T-helper 9 cell (primary cell): Measurements from ENCODE around the gene FNDC3B.

Experiments
- DNase-seq: peaks from one replicate; pipeline ENCODE4 v3.0.0-alpha.2; 2020

FNDC3B gene

DNA sequence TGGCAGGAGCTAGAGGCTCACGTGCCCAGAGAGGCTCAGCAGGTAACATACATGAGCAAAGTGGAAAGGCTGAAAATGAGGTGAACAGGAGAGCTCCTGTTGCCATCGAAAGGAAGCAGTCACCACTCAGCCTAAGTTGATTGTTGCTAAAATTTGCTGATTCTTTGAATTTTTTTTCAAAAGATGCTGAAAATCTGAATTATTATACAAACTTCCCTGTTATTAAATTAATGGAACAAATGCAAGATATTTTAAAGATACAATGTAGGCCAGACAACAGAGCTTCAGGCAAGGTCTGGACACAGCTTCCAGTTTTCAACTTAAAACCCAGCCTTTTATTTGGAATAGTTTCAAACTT, 257.6 kb downstream of the FNDC3B start:
- no peak for DNase-seq

DNA sequence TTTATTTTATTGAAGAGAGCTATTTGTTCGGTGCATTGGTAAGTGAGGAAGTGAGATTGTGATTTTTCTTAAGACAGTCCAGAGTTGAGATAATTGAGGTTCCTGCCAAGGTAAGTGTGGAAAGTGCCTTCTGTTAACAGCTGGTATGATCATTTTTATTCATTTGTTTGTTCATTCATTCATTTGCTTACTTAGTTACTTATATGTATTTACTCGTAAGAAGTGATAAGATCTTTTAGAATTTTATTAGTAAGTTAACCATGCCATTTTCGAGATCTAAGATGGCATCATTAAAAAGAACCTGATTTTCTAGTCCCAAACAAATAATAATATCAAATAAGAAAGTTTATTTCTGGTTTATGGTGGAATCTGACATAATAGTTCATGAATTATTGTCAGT, 258.9 kb downstream of the FNDC3B start:
- DNase-seq, result no peak

DNA sequence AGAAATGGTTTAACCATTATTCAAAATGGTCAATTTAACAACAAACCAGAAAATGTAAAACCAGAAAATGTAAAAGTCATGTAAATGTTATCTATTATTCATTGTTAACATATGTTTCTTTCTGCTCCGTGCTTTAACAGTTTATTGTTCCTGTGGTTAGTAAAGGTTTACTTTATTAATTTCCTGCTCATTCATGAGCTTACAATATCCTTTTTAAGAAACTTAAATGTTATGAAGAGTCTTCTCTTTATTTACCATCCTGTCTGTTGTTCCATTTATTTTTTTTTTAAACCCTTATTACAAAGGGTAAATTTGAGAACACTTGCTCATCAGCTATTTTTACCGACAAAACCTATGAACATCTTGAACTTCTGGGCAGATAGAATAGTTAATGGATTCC, 260.8 kb downstream of the FNDC3B start:
- no peak for DNase-seq

DNA sequence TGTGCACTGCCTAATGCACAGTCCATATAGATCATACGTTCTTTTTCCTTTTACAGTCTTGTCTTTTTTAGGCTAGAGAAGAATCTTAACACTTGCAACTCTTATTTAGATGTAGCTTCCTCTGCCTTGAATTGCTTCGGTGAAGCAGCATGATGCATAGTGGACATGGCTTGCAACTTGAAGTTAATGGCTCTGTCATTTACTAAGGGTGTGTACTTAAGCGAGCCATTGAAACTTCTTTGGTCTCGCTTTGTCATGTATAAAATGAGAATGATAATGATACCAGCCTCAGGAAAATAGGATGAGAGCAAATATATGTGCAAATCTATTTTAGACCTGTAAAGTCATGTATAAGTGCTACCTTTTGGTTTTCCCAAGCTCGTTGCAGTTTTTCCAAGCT, 261.5 kb downstream of the FNDC3B start:
- no peak for DNase-seq

DNA sequence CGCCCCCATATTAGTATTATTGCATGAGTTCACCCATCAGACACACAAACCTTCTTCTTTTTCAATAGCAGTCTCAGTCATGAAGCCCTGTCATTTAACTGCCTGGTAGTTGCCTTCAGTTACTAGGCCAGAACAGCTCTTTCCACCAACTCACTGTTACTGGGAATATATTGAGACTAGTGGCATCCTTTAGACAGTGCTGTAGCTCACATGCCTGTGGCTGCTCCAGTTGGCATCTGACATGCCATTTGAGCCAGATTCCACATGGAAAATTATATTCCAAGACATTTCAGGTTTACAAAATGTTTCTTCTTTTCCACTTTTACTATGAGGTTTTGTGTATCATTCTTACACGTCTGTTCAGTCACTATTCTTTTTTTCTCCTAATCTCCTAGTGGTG, 262.8 kb downstream of the FNDC3B start:
- DNase-seq, result no peak

DNA sequence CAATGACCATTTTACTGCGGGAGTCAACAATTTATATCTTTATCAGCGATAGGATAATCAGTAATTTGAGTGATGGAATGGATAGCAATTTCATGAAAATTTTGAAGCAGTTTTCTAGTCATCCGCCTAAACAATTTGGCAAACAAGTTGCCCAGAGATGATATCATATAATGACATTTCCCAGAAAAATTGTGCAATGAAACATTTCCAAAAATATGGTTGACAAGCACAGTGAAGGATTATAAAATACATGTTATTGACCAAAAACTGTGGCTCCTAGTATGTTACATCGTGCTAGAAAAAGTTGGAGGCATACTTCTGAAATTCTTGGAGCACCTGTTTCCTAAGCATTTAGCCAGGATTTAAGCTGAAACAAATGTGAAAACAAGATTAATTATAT, 263.8 kb downstream of the FNDC3B start:
- no peak for DNase-seq

DNA sequence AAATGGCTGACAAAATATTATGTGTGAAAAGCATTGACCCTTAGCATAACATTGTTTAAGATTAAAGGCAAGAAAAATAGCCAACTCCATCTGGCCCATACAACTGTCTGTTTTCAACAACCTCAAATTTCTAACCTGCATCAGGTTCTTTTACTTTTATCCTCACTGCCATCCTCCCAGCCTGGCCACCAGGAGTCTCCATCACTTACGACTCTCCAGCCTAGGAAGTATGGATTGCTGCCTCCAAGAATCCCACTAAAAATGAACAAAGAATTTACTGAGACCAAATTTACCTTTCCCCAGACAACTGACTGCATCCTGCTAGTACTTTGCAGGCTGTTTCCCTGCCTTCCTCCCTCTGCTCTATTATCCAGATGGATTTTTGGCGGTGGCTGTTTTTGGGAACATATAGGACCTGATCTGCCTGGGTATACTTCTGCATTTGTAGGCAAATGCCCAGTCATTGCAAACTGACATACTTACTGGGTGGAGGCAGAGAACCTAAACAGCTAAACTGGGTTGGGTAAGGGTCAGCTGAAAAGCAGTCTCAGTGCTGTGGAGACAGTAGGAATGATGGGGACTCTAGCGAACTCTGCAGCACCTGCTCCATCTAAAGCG, 264.7 kb downstream of the FNDC3B start:
- no peak for DNase-seq

DNA sequence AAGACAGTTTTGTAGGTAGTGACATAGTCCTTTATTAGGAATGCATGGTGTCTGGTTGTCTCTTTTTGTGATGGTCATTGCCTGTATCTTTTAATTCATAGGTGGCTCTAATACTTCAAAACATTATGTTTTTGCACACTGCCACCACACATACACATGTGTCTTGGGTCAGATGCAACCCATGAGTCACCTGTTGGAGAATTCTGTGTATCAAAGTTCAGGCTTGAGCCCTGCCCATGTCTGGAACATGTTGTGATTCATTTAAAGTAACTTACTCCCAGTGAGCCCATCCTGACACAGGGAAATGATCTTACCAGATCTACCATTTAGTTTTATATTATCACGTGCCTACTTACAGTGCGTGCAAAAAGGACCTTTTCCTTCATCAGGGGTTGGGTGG, 266.2 kb downstream of the FNDC3B start:
- DNase-seq, result no peak

DNA sequence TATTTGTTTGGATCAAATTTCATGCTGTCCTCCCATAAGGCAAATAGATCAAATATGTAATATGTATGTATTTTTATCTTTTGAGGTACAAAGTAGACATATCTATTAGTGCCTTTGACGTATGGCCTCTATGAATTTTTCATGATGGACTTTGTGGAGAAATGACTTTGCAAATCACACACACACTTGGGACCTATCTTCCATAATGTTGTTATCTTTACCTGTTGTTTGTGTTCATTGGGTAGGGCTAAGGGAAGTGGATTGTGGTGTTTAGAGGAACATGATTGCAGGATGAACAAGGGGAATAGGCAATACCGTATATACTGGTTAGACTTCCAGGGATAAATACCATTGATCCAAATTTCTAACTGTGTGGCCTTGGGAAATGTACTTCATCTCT, 266.6 kb downstream of the FNDC3B start:
- DNase-seq, result no peak

DNA sequence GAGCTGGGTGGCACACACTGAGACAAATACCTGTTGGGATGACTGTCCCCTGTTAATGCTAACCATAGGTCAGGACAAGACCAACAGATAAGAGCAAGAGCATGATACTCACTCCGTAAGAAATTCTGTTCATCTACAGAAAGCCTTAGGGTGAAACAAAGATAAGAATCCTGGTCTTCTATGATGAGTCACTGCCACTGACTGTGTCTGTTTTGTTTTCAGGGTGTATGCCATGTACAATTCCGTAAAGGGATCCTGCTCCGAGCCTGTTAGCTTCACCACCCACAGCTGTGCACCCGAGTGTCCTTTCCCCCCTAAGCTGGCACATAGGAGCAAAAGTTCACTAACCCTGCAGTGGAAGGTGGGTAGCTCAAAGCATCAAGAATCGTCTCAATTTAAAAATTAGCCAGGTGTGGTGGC, 267.8 kb downstream of the FNDC3B start:
- DNase-seq, result no peak

DNA sequence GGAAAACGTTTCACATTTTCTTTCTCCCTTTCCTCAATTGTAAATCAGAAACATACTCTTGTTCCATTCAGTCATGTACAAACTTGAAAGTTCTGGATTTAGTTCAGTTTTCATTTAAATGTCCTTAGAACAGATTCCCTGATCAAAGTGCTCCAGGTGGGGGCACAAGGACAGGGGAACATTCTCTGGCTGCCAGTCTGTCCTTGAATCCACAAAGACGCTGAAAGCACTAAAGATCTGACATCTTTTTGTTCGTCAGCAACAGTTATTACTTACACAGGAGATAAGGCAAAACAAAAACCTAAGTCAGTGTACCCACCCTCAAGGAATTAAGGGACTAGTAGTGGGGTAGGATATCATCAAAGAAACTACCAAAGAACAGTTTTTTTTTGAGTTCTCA, 269.7 kb downstream of the FNDC3B start:
- no peak for DNase-seq

DNA sequence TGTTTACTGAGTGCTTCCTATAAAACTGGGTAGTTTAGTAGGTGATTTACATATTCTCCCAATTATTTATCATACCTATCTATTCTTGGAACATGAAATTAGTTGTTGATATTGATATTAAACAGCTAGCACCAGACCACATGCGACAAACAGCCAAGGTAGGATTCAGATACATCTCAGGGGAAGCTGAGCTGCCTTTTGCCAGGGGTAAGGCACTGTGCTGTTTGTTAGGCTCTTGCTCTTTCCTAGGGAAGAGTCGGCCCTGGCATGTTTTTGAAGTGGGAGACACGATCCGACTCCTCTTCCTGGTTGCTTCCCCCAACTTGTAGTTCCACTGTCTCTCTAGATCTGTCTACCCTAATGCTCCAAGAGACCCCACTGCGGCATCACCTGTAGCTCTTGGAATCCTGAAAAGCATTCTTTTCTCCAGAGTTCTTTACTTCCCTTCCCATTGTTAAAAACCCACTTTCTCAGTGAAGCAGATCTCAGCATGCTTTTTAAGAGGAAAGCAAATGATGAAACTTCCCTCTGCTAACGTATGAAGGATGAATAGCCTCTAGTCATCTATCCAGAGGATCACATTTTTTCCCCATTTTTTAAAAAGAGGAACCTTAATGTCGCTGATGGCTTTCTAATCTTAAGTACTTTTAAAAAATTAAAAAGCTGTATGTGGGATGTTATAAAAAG, 270.5 kb downstream of the FNDC3B start:
- DNase-seq, result no peak

DNA sequence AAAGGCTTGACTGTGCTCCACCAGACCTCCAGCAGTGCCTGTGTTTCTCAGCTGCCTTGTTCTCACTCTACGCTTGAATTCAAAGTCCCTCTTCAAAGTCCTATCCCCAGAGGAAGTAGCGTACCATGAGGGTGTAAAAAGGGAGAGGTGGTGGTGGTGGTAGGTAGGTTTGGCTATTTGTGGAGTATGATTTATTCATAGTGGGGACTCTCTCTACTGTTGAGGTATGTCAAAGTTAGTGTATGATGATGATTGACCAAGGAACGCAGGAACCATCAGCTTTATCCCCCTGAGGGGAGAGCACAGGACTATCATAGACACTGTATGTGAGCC, 271.0 kb downstream of the FNDC3B start:
- DNase-seq, result no peak

DNA sequence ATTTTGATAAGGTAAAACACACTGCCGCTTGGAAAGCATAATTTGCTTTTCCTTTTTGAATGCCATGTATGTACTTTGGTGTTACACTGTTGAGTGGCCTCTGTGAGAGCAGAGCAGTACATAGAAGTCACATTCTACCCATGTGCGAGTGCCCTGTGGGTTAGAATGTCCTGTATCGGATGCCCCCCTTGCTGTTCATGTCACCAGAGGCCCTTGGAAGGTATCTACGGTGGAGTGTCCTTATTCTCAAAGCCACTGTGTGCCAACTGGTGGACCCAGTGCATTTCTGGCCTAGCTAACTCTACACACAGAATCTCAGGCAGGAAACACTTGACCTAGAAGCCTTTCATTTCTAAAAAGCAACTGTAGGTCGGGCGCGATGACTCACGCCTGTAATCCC, 271.8 kb downstream of the FNDC3B start:
- DNase-seq, result no peak

DNA sequence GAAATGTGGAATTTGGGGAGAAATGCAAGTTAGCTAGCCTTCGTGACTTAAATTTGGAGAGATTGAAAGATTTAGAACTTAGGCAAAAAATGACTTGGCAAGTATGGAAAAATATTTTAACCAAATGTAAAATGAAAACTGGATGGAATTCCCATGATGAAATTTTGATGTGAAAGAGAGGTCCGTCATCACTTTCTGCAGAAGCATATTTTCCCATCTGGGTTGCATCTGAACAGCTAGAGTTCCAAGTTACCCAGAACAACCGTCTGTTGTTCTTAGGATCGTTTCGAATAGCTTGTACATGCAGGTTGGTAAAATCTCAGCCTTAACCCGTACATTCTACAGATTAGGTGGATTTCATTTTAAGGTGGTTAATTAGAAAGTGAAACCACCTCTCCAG, 272.6 kb downstream of the FNDC3B start:
- no peak for DNase-seq

DNA sequence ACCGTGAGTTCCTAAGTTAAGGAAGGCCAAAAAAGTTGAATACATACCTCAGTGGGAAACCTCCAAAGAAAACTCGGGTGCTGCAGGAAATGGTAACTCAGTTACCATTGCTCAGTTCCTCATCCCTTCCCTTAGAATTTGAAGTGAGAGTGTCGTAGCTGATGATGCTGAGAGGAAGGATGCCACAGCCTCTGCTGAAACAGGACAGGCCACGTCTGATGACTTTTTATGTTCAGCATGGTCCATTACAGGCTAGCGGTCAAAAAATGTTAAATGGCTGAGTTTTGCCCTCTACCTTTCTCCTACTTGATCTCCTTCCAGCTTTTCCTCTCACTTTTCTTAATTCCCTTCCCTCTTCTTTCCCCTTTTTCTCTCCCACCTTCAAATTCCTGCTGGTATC, 273.3 kb downstream of the FNDC3B start:
- no peak for DNase-seq

DNA sequence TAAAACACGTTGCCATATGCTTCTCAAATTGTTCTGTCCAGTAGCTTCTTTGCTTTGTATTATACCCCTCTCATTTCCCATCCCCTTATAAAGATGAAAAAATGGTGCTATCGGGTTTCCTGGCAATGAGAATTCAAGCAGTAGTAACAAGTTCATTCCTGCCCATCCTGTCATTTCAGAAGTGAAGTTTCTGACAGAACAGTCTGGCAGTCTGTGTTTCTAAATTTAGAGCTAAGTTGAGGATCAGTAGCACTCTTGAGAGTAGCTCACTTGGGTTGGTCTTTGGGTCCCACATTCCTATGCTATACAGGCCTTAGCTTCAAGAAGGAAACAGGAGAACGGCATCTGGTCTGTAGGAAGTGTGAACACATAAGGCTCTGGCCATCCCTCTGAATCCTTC, 274.3 kb downstream of the FNDC3B start:
- DNase-seq, result no peak

DNA sequence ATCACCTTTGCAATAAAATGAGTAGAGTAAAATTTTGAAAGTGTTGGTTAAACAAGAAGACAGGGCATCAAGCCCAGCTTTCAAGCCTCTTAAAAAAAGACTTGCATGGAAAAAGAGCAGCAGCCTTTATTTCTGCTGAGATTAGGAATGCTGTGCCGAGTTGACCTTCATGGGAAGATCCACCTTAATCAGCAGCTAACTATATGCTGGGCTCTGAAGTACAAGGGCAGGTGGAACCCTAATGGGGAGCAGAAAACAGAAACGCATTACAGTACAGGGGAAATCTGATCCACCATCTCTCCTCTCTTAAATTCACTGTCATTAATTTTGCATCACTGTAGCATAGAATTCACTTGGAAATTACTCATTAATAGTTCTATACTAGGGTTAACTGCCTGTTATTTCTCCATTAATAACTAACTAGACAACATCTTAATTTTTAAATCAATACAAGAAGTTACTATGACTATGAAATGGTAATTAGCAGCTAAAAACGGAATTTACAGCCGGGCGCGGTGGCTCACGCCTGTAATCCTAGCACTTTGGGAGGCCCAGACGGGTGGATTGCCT, 275.3 kb downstream of the FNDC3B start:
- no peak for DNase-seq

DNA sequence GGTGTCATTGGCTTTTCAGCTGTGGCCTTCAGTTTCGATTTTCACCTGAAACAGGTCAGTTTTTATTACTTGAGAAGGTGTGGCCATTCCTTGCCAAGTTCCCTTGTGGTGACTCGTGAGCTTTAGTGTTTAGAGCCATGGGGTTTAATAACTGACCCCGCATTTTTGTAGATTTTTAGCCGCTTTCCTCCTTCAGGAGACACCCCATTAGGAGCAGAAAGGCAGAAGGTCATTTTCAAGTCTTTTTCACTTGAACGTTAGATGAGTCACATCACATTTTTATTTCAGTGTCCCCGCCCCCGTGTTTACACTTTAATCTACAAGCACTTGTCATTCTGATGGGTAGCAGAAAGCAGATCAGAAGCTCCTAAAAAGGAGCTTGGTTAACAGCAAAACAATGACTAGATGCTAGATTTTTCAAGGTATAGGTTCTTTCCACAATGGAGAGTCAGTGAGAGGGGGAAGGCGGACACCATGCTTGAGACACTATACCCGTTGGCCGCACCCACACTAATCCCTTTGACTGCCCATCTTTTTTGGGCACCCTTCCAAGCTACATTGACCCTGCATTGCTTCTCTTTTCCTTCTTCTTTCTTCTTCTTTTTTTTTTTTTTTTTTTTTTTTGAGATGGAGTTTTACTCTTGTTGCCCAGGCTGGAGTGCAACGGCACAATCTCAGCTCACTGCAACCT, 276.2 kb downstream of the FNDC3B start:
- no peak for DNase-seq

DNA sequence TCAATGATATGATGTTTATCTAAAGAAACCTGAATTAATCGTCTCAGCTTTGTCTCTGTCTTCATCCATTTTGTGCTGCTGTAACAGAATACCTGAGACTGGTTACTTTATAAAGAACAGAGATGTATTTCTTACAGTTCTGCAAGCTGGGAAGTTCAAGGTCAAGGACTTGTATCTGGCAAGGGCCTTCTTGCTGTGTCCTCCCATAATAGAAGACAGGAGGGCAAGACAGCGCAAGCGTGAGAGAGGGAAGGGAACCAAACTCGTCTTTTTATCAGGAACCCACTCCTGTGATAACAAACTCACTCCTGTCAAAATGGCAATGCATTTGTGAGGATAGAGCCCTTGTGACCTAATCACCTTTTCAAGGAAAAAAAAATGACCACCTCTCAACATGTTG, 277.4 kb downstream of the FNDC3B start:
- no peak for DNase-seq

DNA sequence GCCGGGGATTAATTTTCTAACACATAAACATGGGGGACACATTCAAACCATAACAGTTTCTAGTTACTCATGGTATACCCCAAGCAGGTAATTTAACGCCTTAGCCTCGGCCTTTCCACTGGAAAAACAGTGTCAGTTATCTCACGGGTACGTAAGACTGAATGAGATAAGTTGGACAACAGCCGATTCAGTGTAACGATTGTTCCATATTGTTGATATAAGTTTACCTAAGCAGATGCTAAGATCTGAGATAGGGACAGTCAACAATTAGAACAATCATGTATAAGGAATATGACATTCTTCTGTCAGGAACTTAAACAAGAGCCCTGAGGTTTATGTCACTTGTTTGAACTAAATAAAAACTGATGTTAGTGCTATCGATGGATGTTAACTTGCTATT, 278.1 kb downstream of the FNDC3B start:
- no peak for DNase-seq

DNA sequence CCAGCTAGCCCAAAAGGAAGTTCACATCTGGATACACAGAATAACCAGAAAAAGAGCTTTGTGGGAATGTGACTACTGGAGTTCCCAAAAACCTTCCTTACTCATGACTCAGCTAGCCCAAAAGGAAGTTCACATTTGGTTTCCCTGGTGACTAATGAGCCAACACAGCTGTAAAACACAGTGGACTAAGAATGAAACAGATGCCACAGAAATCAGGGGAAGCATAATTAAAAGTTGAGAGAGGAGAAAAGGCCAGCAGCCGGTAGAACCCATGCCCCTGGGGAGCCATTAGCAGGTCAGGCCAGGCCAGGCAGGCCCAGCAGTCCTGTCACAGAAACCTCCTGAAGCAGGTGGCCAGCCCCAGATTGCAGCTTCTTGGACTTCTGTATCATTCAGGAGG, 278.6 kb downstream of the FNDC3B start:
- DNase-seq, result no peak

DNA sequence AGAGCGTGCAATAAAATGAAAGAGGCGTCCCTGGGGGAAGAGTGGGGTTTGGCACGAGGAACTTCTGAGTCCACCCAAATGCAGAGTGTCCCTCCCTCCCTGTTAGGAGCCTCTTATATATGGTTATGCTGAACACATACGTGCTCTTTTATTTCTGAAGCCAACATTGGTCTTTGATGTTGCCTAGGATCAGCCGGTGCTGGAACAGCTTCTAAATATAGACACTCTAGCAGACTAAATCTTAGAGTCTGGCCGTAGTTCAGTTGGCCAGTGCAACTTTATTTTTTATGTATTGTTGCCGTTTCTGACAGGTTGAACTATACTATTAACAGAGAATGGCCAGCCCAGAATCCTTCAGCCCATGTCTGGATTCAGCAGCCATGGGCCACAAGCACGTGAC, 280.2 kb downstream of the FNDC3B start:
- no peak for DNase-seq

DNA sequence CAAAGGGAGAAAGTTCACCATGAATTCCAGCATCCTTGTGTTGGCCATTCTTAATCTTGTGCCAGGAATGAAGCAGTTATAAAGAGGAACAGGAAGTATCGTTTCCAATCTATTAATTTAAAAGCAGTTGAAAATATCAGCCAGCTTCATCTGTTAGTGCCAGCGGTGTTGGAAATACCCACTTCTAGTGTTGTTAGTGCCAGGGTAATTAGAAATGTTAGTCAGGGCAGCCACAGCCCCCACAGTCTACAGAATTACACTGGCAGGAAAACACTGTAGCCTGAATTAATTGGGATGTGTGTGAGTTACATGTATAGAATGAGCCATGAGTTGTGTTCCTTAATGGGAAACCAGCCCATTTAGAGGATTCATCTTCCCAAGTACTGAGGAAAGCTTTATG, 281.1 kb downstream of the FNDC3B start:
- DNase-seq, result no peak
